Astrocyte (in vitro differentiated cells and primary cell): Measurements from ENCODE around the gene RHEBL1.

Experiments used
- CTCF ChIP-seq: IDR thresholded peaks from 2 replicates; pipeline ENCODE4 v1.5.1; 2011; ENCODE audit warnings: low read depth, mild to moderate bottlenecking, inconsistent platforms, low read length, moderate library complexity; ENCODE audit not compliant: insufficient read depth
- EZH2 ChIP-seq: IDR thresholded peaks from 2 replicates; pipeline ENCODE4 v1.6.1; 2012; ENCODE audit warnings: mild to moderate bottlenecking, low read length, inconsistent platforms; ENCODE audit not compliant: insufficient read depth

DNA sequence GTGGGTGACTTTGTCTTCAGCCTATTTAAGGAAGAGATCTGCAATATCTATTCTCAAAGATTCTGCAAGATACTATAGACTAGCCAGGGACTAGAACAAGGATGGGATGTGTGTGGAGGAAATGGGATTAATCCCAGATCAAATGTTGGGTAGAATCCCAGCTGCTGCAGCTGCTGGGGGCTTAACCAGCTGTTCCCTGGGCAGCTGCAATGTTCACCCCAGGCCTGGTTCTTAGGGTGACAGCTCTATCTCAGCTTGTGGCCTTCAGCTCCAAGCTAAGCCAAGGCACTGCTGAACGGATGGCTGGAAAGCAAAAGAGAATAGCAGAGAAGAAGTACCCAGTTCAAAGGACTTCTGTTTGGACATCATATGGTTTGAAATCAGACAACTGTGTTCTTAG is 10.0 kb upstream of the RHEBL1 start:
- TF ChIP-seq CTCF (no peak), EZH2 (no peak)
